Tibial nerve (tissue), 4 donors: ENCODE results near the gene DYRK1A. TPM values are rescaled to one million over a fixed set of nuclear protein-coding genes. Genes with fewer than 3 reads are reported as not detected.

Source experiments
- DNase-seq, 2 donors: peaks; one replicate each; pipeline ENCODE4 v3.0.0-alpha.2; 2019; ENCODE audit warnings: low spot score in 2 of 2
- H3K27ac ChIP-seq, 4 donors: fragments of 200-600 bp; sonication (generic) in 3 of 4; one replicate each; pipeline ENCODE4 v1.5.1; 2017 to 2019; ENCODE audit warnings: mild to moderate bottlenecking in 1 of 4
- H3K27me3 ChIP-seq, 2 donors: fragments of 200-600 bp; sonication (generic) in 1 of 2; one replicate each; pipeline versions ENCODE4 v1.5.1 to v1.6.0; 2017 to 2019
- H3K36me3 ChIP-seq, 3 donors: fragments of 200-600 bp; sonication (generic); one replicate each; pipeline ENCODE4 v1.5.1; 2018 to 2019
- H3K4me1 ChIP-seq, 4 donors: fragments of 200-600 bp; sonication (generic) in 3 of 4; one replicate each; pipeline ENCODE4 v1.5.1; 2017 to 2019
- H3K4me3 ChIP-seq, 4 donors: fragments of 200-600 bp; sonication (generic) in 3 of 4; one replicate each; pipeline ENCODE4 v1.5.1; 2017 to 2019; ENCODE audit warnings: mild to moderate bottlenecking in 1 of 4, moderate library complexity in 1 of 4
- H3K9me3 ChIP-seq, 4 donors: fragments of 200-600 bp; sonication (generic) in 3 of 4; one replicate each; pipeline ENCODE4 v1.5.1; 2017 to 2019
- CTCF ChIP-seq, 5 experiments: fragments of 200-600 bp in 3 of 5; fragments of 450-650 bp in 2 of 5; sonication (generic) in 3 of 5; IDR thresholded peaks; one replicate each; pipeline ENCODE4 v1.5.1; 2016 to 2019; ENCODE audit warnings: antibody characterized with exemption in 5 of 5, mild to moderate bottlenecking in 3 of 5, moderate library complexity in 2 of 5
- EP300 ChIP-seq, 2 donors: sonication (generic); formaldehyde crosslinking; IDR thresholded peaks; one replicate each; pipeline ENCODE4 v1.6.1; 2017; ENCODE audit warnings: antibody characterized with exemption in 2 of 2, mild to moderate bottlenecking in 1 of 2
- POLR2A ChIP-seq, 2 donors: fragments of 450-650 bp; IDR thresholded peaks; one replicate each; pipeline ENCODE4 v1.6.1; 2017; ENCODE audit warnings: antibody characterized with exemption in 2 of 2, mild to moderate bottlenecking in 2 of 2, moderate library complexity in 2 of 2
- WGBS, 2 donors: methylation state at CpG; one replicate each; pipeline ENCODE4 v1.1.5; 2018; 5-methylcytosine and 5-hydroxymethylcytosine counted together
- total RNA-seq, 4 donors: library from RNA; depleted of rRNA; stranded (reverse); fragments of >200 nt; gene quantifications; one replicate each; pipeline ENCODE4 v1.1.0, GENCODE V29; 2016

The DYRK1A gene
- total RNA-seq, 4 donors from 2014 or later: 65.8 to 81.6 (median 68.2) TPM

GRCh38 chr21:37566790-37567615 is 200.4 kb downstream of the DYRK1A start:
- Histone ChIP-seq H3K9me3 (no peaks in the 10 kb centered on the region), H3K27me3 (no peaks in the 10 kb centered on the region), H3K4me3 (no peak overlapping the region), H3K36me3 (no peaks in the 10 kb centered on the region), H3K4me1 (peaks cover 0 to 16% (median 8%) of the 10 kb centered on the region in 4 donors), H3K27ac (no peak overlapping the region)
- TF ChIP-seq EP300 (IDR thresholded peaks at IDR 0.05): no peak
- no peak for TF ChIP-seq POLR2A (IDR thresholded peaks at IDR 0.05)
- no peak for TF ChIP-seq CTCF (IDR thresholded peaks at IDR 0.05)
- DNase-seq: no peak
- WGBS, 2 donors: 82 to 86% methylated on average over 14 of the region's 14 CpGs

GRCh38 chr21:37568415-37568814 is 201.8 kb downstream of the DYRK1A start:
- WGBS, 2 donors: 72 to 75% methylated on average over 6 of the region's 6 CpGs
- H3K4me1 ChIP-seq: peaks cover 0 to 10% (median 3%) of the 10 kb centered on the region in 4 donors
- TF ChIP-seq EP300 (IDR thresholded peaks at IDR 0.05) (no peak), POLR2A (IDR thresholded peaks at IDR 0.05) (no peak), CTCF (IDR thresholded peaks at IDR 0.05) (no peak)
- H3K4me3 ChIP-seq: no peak overlapping the region
- no peaks in the 10 kb centered on the region for H3K27me3 ChIP-seq
- no peak for DNase-seq
- no peaks in the 10 kb centered on the region for H3K36me3 ChIP-seq
- H3K9me3 ChIP-seq: no peaks in the 10 kb centered on the region
- no peak overlapping the region for H3K27ac ChIP-seq

- H3K4me1 ChIP-seq: peaks cover 0 to 9% (median 3%) of the 10 kb centered on the region in 4 donors
- no peaks in the 10 kb centered on the region for H3K27me3 ChIP-seq
- H3K27ac ChIP-seq: no peak overlapping the region
- no peaks in the 10 kb centered on the region for H3K9me3 ChIP-seq
- WGBS, 2 donors: 45 to 50% methylated on average over 5 of the region's 5 CpGs
- no peaks in the 10 kb centered on the region for H3K36me3 ChIP-seq
- TF ChIP-seq CTCF (IDR thresholded peaks at IDR 0.05): no peak
- no peak for TF ChIP-seq POLR2A (IDR thresholded peaks at IDR 0.05)
- TF ChIP-seq EP300 (IDR thresholded peaks at IDR 0.05): no peak
- DNase-seq: no peak
- H3K4me3 ChIP-seq: no peak overlapping the region
Observed at GRCh38 chr21:37568916-37569315, 202.3 kb downstream of the DYRK1A start.

GRCh38 chr21:37571442-37571841 is 204.9 kb downstream of the DYRK1A start:
- no peaks in the 10 kb centered on the region for H3K4me1 ChIP-seq
- no peaks in the 10 kb centered on the region for H3K36me3 ChIP-seq
- H3K4me3 ChIP-seq: no peak overlapping the region
- 71 to 73% methylated on average over 6 of the region's 6 CpGs for WGBS, 2 donors
- no peaks in the 10 kb centered on the region for H3K9me3 ChIP-seq
- TF ChIP-seq EP300 (IDR thresholded peaks at IDR 0.05): no peak
- TF ChIP-seq CTCF (IDR thresholded peaks at IDR 0.05): no peak
- no peak for TF ChIP-seq POLR2A (IDR thresholded peaks at IDR 0.05)
- H3K27me3 ChIP-seq: no peaks in the 10 kb centered on the region
- no peak for DNase-seq
- H3K27ac ChIP-seq: no peak overlapping the region

- H3K27ac ChIP-seq: no peak overlapping the region
- H3K9me3 ChIP-seq: peaks cover 0 to 15% (median 3%) of the 10 kb centered on the region in 4 donors
- no peaks in the 10 kb centered on the region for H3K4me1 ChIP-seq
- TF ChIP-seq EP300 (IDR thresholded peaks at IDR 0.05) (no peak), POLR2A (IDR thresholded peaks at IDR 0.05) (no peak), CTCF (IDR thresholded peaks at IDR 0.05) (no peak)
- DNase-seq: no peak
- 86 to 92% methylated on average over 6 of the region's 6 CpGs for WGBS, 2 donors
- H3K27me3 ChIP-seq: no peaks in the 10 kb centered on the region
- H3K4me3 ChIP-seq: no peak overlapping the region
- H3K36me3 ChIP-seq: no peaks in the 10 kb centered on the region
Observed at GRCh38 chr21:37574316-37574715, 207.7 kb downstream of the DYRK1A start.
